Gastrocnemius medialis (tissue), 4 donors: ENCODE measurements around the gene PRICKLE2. TPM values are rescaled to one million over a fixed set of nuclear protein-coding genes. Genes with fewer than 3 reads are reported as not detected.

Experiments used
- ATAC-seq, 2 donors: fragments of 150-250 bp; one replicate each; pipeline ENCODE4 v1.9.1; 2016
- DNase-seq, 2 donors: peaks; one replicate each; pipeline ENCODE4 v3.0.0-alpha.2; 2019
- H3K27ac ChIP-seq, 4 donors: fragments of 200-600 bp; sonication (generic); 1 replicate in 1 of 4; 2 replicates in 3 of 4; pipeline ENCODE4 v1.5.1; 2016 to 2018; ENCODE audit warnings: mild to moderate bottlenecking in 2 of 4, moderate library complexity in 1 of 4
- H3K27me3 ChIP-seq, 3 donors: fragments of 200-600 bp; sonication (generic) in 2 of 3; 1 replicate in 1 of 3; 2 replicates in 2 of 3; pipeline versions ENCODE4 v1.5.1 to v1.6.0; 2016 to 2019; ENCODE audit warnings: mild to moderate bottlenecking in 1 of 3, moderate library complexity in 1 of 3
- H3K36me3 ChIP-seq, 2 donors: fragments of 200-600 bp; sonication (generic) in 1 of 2; one replicate each; pipeline ENCODE4 v1.5.1; 2017 to 2018
- H3K4me1 ChIP-seq, 2 donors: fragments of 200-600 bp; sonication (generic) in 1 of 2; one replicate each; pipeline ENCODE4 v1.5.1; 2016 to 2017; ENCODE audit warnings: mild to moderate bottlenecking in 2 of 2
- H3K4me3 ChIP-seq, 4 donors: fragments of 200-600 bp; sonication (generic) in 3 of 4; 1 replicate in 1 of 4; 2 replicates in 3 of 4; pipeline ENCODE4 v1.5.1; 2016 to 2019; ENCODE audit warnings: mild to moderate bottlenecking in 2 of 4
- H3K9me3 ChIP-seq, 3 donors: fragments of 200-600 bp; sonication (generic) in 2 of 3; 1 replicate in 1 of 3; 2 replicates in 2 of 3; pipeline ENCODE4 v1.5.1; 2016 to 2019
- POLR2A ChIP-seq, 2 donors: fragments of 450-650 bp; IDR thresholded peaks; one replicate each; pipeline ENCODE4 v1.6.1; 2017; ENCODE audit warnings: antibody characterized with exemption in 2 of 2, mild to moderate bottlenecking in 2 of 2, moderate library complexity in 2 of 2
- in situ Hi-C, 4 donors: fragments of 200-750 bp; cut with MboI; loops; one replicate each; pipeline versions ENCODE4 v1.15.0 to v1.8.0; 2017; ENCODE audit warnings: low sequenced_read_pairs in 4 of 4
- intact Hi-C: fragments of 100-400 bp; cut with DNase I; formaldehyde crosslinking; loops from one replicate; pipeline ENCODE4 v1.15.1; 2023; ENCODE audit warnings: low total_unique reads
- total RNA-seq, 4 donors: library from RNA; depleted of rRNA; stranded (reverse); fragments of >200 nt; gene quantifications; one replicate each; pipeline versions ENCODE4 v1.1.0 to v1.2.3, GENCODE V29; 2016
- TF ChIP-seq, protein P1 (sequence below), 5 experiments: fragments of 450-650 bp in 3 of 5; fragments of 200-600 bp in 2 of 5; sonication (generic) in 2 of 5; IDR thresholded peaks in 4 of 5; conservative IDR thresholded peaks in 1 of 5; 1 replicate in 4 of 5; 2 replicates in 1 of 5; pipeline ENCODE4 v1.5.1; 2016 to 2019; ENCODE audit warnings: antibody characterized with exemption in 5 of 5, mild to moderate bottlenecking in 3 of 5, moderate library complexity in 3 of 5

The PRICKLE2 gene
- total RNA-seq, 4 donors from 2014 or later = 3.6 to 6.7 (median 4.6) TPM

GRCh38 chr3:64047787-64048186 is 177.5 kb downstream of the PRICKLE2 start:
- intact Hi-C loops (no loop called here), in situ Hi-C loops (loop anchor here in 1 of 4 donors (25.0 kb wide), 1 partner anchor 340 kb away; no protein-coding TSS in a partner anchor)
- Histone ChIP-seq H3K4me3 (no peak overlapping the region), H3K27me3 (no peaks in the 10 kb centered on the region), H3K36me3 (no peaks in the 10 kb centered on the region), H3K27ac (no peak overlapping the region), H3K4me1 (no peaks in the 10 kb centered on the region), H3K9me3 (no peaks in the 10 kb centered on the region)
- DNase-seq (no peak), ATAC-seq (no peak)
- TF ChIP-seq POLR2A (IDR thresholded peaks at IDR 0.05) = no peak

- ATAC-seq = no peak
- no peak overlapping the region for H3K27ac ChIP-seq
- in situ Hi-C loops (loop anchor here in 1 of 4 donors (25.0 kb wide), 1 partner anchor 340 kb away; no protein-coding TSS in a partner anchor), intact Hi-C loops (no loop called here)
- no peaks in the 10 kb centered on the region for H3K4me1 ChIP-seq
- H3K9me3 ChIP-seq = no peaks in the 10 kb centered on the region
- H3K27me3 ChIP-seq = no peaks in the 10 kb centered on the region
- H3K4me3 ChIP-seq = no peak overlapping the region
- H3K36me3 ChIP-seq = no peaks in the 10 kb centered on the region
- TF ChIP-seq POLR2A (IDR thresholded peaks at IDR 0.05) = no peak
- TF ChIP-seq, protein P1, sequence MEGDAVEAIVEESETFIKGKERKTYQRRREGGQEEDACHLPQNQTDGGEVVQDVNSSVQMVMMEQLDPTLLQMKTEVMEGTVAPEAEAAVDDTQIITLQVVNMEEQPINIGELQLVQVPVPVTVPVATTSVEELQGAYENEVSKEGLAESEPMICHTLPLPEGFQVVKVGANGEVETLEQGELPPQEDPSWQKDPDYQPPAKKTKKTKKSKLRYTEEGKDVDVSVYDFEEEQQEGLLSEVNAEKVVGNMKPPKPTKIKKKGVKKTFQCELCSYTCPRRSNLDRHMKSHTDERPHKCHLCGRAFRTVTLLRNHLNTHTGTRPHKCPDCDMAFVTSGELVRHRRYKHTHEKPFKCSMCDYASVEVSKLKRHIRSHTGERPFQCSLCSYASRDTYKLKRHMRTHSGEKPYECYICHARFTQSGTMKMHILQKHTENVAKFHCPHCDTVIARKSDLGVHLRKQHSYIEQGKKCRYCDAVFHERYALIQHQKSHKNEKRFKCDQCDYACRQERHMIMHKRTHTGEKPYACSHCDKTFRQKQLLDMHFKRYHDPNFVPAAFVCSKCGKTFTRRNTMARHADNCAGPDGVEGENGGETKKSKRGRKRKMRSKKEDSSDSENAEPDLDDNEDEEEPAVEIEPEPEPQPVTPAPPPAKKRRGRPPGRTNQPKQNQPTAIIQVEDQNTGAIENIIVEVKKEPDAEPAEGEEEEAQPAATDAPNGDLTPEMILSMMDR (IDR thresholded peaks at IDR 0.05 in 4 of 5, conservative IDR thresholded peaks at IDR 0.05 in 1 of 5) = no peak
- no peak for DNase-seq
Measured at GRCh38 chr3:64046996-64047594, 178.2 kb downstream of the PRICKLE2 start.

- Histone ChIP-seq H3K27me3 (no peaks in the 10 kb centered on the region), H3K27ac (no peak overlapping the region), H3K4me1 (no peaks in the 10 kb centered on the region), H3K9me3 (no peaks in the 10 kb centered on the region), H3K36me3 (no peaks in the 10 kb centered on the region), H3K4me3 (no peak overlapping the region)
- TF ChIP-seq, protein P1 (IDR thresholded peaks at IDR 0.05 in 4 of 5, conservative IDR thresholded peaks at IDR 0.05 in 1 of 5) = no peak
- TF ChIP-seq POLR2A (IDR thresholded peaks at IDR 0.05) = no peak
- ATAC-seq (no peak), DNase-seq (no peak)
- in situ Hi-C loops = loop anchor here in 1 of 4 donors (25.0 kb wide), 1 partner anchor 341 kb away; no protein-coding TSS in a partner anchor
- intact Hi-C loops = no loop called here
Measured at GRCh38 chr3:64046592-64046991, 178.7 kb downstream of the PRICKLE2 start.

DNA sequence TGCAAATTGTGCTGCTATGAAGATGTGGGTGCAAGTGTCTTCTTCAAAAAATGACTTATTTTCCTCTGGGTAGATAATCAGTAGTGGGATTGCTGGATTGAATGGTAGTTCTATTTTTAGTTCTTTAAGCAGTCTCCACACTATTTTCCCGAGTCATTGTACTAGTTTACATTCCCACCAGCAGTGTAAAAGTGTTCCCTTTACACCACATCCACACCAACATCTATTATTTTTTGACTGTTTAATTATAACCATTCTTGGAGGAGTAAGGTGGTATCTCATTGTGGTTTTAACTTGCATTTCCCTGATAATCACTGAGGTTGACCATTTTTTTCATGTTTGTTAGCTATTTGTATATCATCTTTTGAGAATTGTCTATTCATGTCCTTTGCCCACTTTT is 182.3 kb downstream of the PRICKLE2 start:
- Histone ChIP-seq H3K36me3 (no peaks in the 10 kb centered on the region), H3K27me3 (no peaks in the 10 kb centered on the region), H3K9me3 (no peaks in the 10 kb centered on the region), H3K27ac (no peak overlapping the region), H3K4me3 (no peak overlapping the region), H3K4me1 (no peaks in the 10 kb centered on the region)
- in situ Hi-C loops = loop anchor here in 1 of 4 donors (25.0 kb wide), 1 partner anchor 344 kb away; no protein-coding TSS in a partner anchor
- intact Hi-C loops = no loop called here
- ATAC-seq (no peak), DNase-seq (no peak)
- TF ChIP-seq, protein P1 (IDR thresholded peaks at IDR 0.05 in 4 of 5, conservative IDR thresholded peaks at IDR 0.05 in 1 of 5) = no peak
- TF ChIP-seq POLR2A (IDR thresholded peaks at IDR 0.05) = no peak

Other genes with a start within 250 kb of the PRICKLE2 start
- gene PSMD6, start 202.0 kb downstream of the PRICKLE2 start, total RNA-seq = 100 to 1,000 TPM; 150 to 220 (median 180) TPM